Measurements from ENCODE around the gene GP1BB.

Gene GP1BB

GRCh38 chr22:19691721-19692341, 31.5 kb upstream of the GP1BB start:
- Histone ChIP-seq H3K27me3 (ENCODE audit: insufficient read depth, low read length, poor library complexity, severe bottlenecking) (no peaks in the 10 kb centered on the region), H3K9me3 (ENCODE audit: insufficient read depth, low read depth, low read length) (no peaks in the 10 kb centered on the region), H3K4me1 (ENCODE audit: insufficient read depth, low read length, poor library complexity, severe bottlenecking) (no peaks in the 10 kb centered on the region), H3K9me2 (replicated peaks; ENCODE audit: low read depth, low read length) (no peaks in the 10 kb centered on the region), H3K79me2 (ENCODE audit: insufficient read depth, low read length) (no peaks in the 10 kb centered on the region), H3K36me3 (ENCODE audit: insufficient read depth, low read length) (no peaks in the 10 kb centered on the region), H3K9ac (ENCODE audit: low read depth, low read length, poor library complexity, severe bottlenecking) (no peak overlapping the region), H3K4me2 (ENCODE audit: low read depth, low read length, poor library complexity, severe bottlenecking) (no peak overlapping the region), H4K20me1 (ENCODE audit: insufficient read depth, low read length, poor library complexity, severe bottlenecking) (no peaks in the 10 kb centered on the region), H2AFZ (ENCODE audit: low read length) (no peak overlapping the region), H3K4me3 (ENCODE audit: low read length, poor library complexity, severe bottlenecking) (no peak overlapping the region), H3F3A (ENCODE audit: low read depth) (no peaks in the 10 kb centered on the region)
- TF ChIP-seq CTCF (conservative IDR thresholded peaks at IDR 0.05; ENCODE audit: low read length) (no peak), EZH2phosphoT487 (IDR thresholded peaks at IDR 0.05; ENCODE audit: borderline replicate concordance) (no peak)

- Histone ChIP-seq H4K20me1 (ENCODE audit: insufficient read depth, low read length, poor library complexity, severe bottlenecking) (no peaks in the 10 kb centered on the region), H3K9ac (ENCODE audit: low read depth, low read length, poor library complexity, severe bottlenecking) (no peak overlapping the region), H3K9me2 (replicated peaks; ENCODE audit: low read depth, low read length) (no peaks in the 10 kb centered on the region), H3K4me3 (ENCODE audit: low read length, poor library complexity, severe bottlenecking) (no peak overlapping the region), H3F3A (ENCODE audit: low read depth) (no peaks in the 10 kb centered on the region), H3K27me3 (ENCODE audit: insufficient read depth, low read length, poor library complexity, severe bottlenecking) (no peaks in the 10 kb centered on the region), H3K4me1 (ENCODE audit: insufficient read depth, low read length, poor library complexity, severe bottlenecking) (no peaks in the 10 kb centered on the region), H3K79me2 (ENCODE audit: insufficient read depth, low read length) (no peaks in the 10 kb centered on the region), H2AFZ (ENCODE audit: low read length) (no peak overlapping the region), H3K36me3 (ENCODE audit: insufficient read depth, low read length) (no peaks in the 10 kb centered on the region), H3K9me3 (ENCODE audit: insufficient read depth, low read depth, low read length) (no peaks in the 10 kb centered on the region), H3K4me2 (ENCODE audit: low read depth, low read length, poor library complexity, severe bottlenecking) (no peak overlapping the region)
- no peak for TF ChIP-seq EZH2phosphoT487 (IDR thresholded peaks at IDR 0.05; ENCODE audit: borderline replicate concordance)
- no peak for TF ChIP-seq CTCF (conservative IDR thresholded peaks at IDR 0.05; ENCODE audit: low read length)
Measured at GRCh38 chr22:19693581-19693980, 29.8 kb upstream of the GP1BB start.

GRCh38 chr22:19693981-19694670, 29.2 kb upstream of the GP1BB start:
- no peaks in the 10 kb centered on the region for H3K9me3 ChIP-seq (ENCODE audit: insufficient read depth, low read depth, low read length)
- H3K4me3 ChIP-seq (ENCODE audit: low read length, poor library complexity, severe bottlenecking) = no peak overlapping the region
- no peak overlapping the region for H3K9ac ChIP-seq (ENCODE audit: low read depth, low read length, poor library complexity, severe bottlenecking)
- no peaks in the 10 kb centered on the region for H3K4me1 ChIP-seq (ENCODE audit: insufficient read depth, low read length, poor library complexity, severe bottlenecking)
- H3K36me3 ChIP-seq (ENCODE audit: insufficient read depth, low read length) = no peaks in the 10 kb centered on the region
- TF ChIP-seq CTCF (conservative IDR thresholded peaks at IDR 0.05; ENCODE audit: low read length) (no peak), EZH2phosphoT487 (IDR thresholded peaks at IDR 0.05; ENCODE audit: borderline replicate concordance) (no peak)
- no peaks in the 10 kb centered on the region for H3K27me3 ChIP-seq (ENCODE audit: insufficient read depth, low read length, poor library complexity, severe bottlenecking)
- H3K79me2 ChIP-seq (ENCODE audit: insufficient read depth, low read length) = no peaks in the 10 kb centered on the region
- no peak overlapping the region for H3K4me2 ChIP-seq (ENCODE audit: low read depth, low read length, poor library complexity, severe bottlenecking)
- no peaks in the 10 kb centered on the region for H4K20me1 ChIP-seq (ENCODE audit: insufficient read depth, low read length, poor library complexity, severe bottlenecking)
- no peak overlapping the region for H2AFZ ChIP-seq (ENCODE audit: low read length)
- no peaks in the 10 kb centered on the region for H3F3A ChIP-seq (ENCODE audit: low read depth)
- H3K9me2 ChIP-seq (replicated peaks; ENCODE audit: low read depth, low read length) = no peaks in the 10 kb centered on the region
